HepG2 (cell line): ENCODE measurements around the gene TNFSF12. TPM values are rescaled to one million over a fixed set of nuclear protein-coding genes. Genes with fewer than 3 reads are reported as not detected.

Source experiments
- ATF1 ChIP-seq: IDR thresholded peaks from 2 replicates; pipeline ENCODE4 v1.6.1; 2016; ENCODE audit warnings: mild to moderate bottlenecking, control low read depth
- CAMTA2 ChIP-seq: sonication (generic); formaldehyde crosslinking; IDR thresholded peaks from 2 replicates; pipeline ENCODE4 v1.4.0; 2020; ENCODE audit warnings: mild to moderate bottlenecking, missing genetic modification reagents, borderline replicate concordance
- EEA1 ChIP-seq: sonication (generic); formaldehyde crosslinking; IDR thresholded peaks from 2 replicates; pipeline ENCODE4 v1.5.1; 2020; ENCODE audit warnings: mild to moderate bottlenecking, missing genetic modification reagents, borderline replicate concordance
- HBP1 ChIP-seq: IDR thresholded peaks from 2 replicates; pipeline ENCODE4 v1.6.1; 2016; ENCODE audit warnings: low read depth, control low read depth
- KLF15 ChIP-seq: sonication (generic); formaldehyde crosslinking; IDR thresholded peaks from 2 replicates; pipeline ENCODE4 v1.8.1; 2023; ENCODE audit warnings: borderline replicate concordance, mild to moderate bottlenecking, inconsistent platforms, missing genetic modification reagents, mixed read lengths
- PHF20 ChIP-seq: sonication (generic); formaldehyde crosslinking; IDR thresholded peaks from 2 replicates; pipeline ENCODE4 v1.5.0; 2020; ENCODE audit warnings: mild to moderate bottlenecking, missing genetic modification reagents
- PITX1 ChIP-seq: sonication (generic); formaldehyde crosslinking; IDR thresholded peaks from 2 replicates; pipeline ENCODE4 v1.5.1; 2020; ENCODE audit warnings: mild to moderate bottlenecking, missing genetic modification reagents
- THYN1 ChIP-seq: sonication (generic); formaldehyde crosslinking; IDR thresholded peaks from 2 replicates; pipeline ENCODE4 v1.8.1; 2023; ENCODE audit warnings: low read depth, mild to moderate bottlenecking, moderate library complexity, missing genetic modification reagents, borderline replicate concordance
- ZNF709 ChIP-seq: sonication (generic); formaldehyde crosslinking; IDR thresholded peaks from 2 replicates; pipeline ENCODE4 v1.5.0; 2020; ENCODE audit warnings: mild to moderate bottlenecking, missing genetic modification reagents
- polyA plus RNA-seq, 8 experiments: library from polyadenylated mRNA; depleted of rRNA in 3 of 8; stranded (reverse) in 7 of 8; unstranded in 1 of 8; fragments of >200 nt; fragmentation: Illumina TruSeq in 4 of 8; extraction: Trizol in 4 of 8; gene quantifications; 2 replicates each; pipeline versions ENCODE4 v1.2.1 to v1.2.3, GENCODE V29; 2011 to 2016; ENCODE audit warnings: low read depth in 4 of 8, missing spikeins in 1 of 8, mixed read lengths in 1 of 8; ENCODE audit not compliant: insufficient read depth in 1 of 8
- total RNA-seq, 5 experiments: library from RNA; depleted of rRNA; stranded (reverse); fragments of >200 nt; fragmentation: Illumina TruSeq; extraction: Trizol; gene quantifications; 2 replicates each; pipeline ENCODE4 v1.2.3, GENCODE V29; 2016; ENCODE audit warnings: low read depth in 1 of 5
- TF ChIP-seq, protein P1 (sequence below): sonication (generic); formaldehyde crosslinking; IDR thresholded peaks from 2 replicates; pipeline ENCODE4 v1.5.0; 2020; ENCODE audit warnings: missing genetic modification reagents
- TF ChIP-seq, protein P2 (sequence below): sonication (generic); formaldehyde crosslinking; IDR thresholded peaks from 2 replicates; pipeline ENCODE4 v1.8.1; 2022; ENCODE audit warnings: mild to moderate bottlenecking, missing genetic modification reagents
- TF ChIP-seq, protein P3 (sequence below): sonication (generic); formaldehyde crosslinking; IDR thresholded peaks from 2 replicates; pipeline ENCODE4 v1.5.0; 2020; ENCODE audit warnings: mild to moderate bottlenecking, missing genetic modification reagents
- TF ChIP-seq, protein P4 (sequence below): fragments of 450-650 bp; IDR thresholded peaks from 2 replicates; pipeline ENCODE4 v1.6.1; 2017; ENCODE audit warnings: mild to moderate bottlenecking

TNFSF12 gene
- total and polyA plus RNA-seq, 2 of the 13 experiments (the other 11 are each of a cell fraction or from before 2014, with no cell fraction given): 0.93 to 7.2 TPM

DNA sequence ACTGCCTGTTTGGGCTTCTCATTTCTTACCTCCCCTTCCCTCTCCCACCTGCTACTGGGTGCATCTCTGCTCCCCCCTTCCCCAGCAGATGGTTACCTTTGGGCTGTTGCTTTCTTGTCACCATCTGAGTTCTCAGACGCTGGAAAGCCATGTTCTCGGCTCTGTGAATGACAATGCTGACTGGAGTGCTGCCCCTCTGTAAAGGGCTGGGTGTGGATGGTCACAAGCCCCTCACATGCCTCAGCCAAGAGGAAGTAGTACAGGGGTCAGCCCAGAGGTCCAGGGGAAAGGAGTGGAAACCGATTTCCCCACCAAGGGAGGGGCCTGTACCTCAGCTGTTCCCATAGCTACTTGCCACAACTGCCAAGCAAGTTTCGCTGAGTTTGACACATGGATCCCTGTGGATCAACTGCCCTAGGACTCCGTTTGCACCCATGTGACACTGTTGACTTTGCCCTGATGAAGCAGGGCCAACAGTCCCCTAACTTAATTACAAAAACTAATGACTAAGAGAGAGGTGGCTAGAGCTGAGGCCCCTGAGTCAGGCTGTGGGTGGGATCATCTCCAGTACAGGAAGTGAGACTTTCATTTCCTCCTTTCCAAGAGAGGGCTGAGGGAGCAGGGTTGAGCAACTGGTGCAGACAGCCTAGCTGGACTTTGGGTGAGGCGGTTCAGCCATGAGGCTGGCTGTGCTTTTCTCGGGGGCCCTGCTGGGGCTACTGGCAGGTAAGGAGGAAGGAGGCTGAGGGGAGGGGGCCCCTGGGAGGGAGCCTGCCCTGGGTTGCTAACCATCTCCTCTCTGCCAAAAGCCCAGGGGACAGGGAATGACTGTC lies 30.4 kb downstream of the TNFSF12 start, which contains the start of gene CD68 (continued):
- TF ChIP-seq KLF15 (CRISPR knock-in tag) (0 out of 2 replicates have a peak, but pooled peaks have one; percentile 45), EEA1 (CRISPR knock-in tag) (no peak), ZNF709 (CRISPR knock-in tag) (peak; percentile 88; the same call in 1 of the 2 replicates), THYN1 (no peak), HBP1 (no peak), CAMTA2 (CRISPR knock-in tag) (no peak), ATF1 (peak; percentile 55), PHF20 (CRISPR knock-in tag) (peak; percentile 63), PITX1 (CRISPR knock-in tag) (peak; percentile 69)
- TF ChIP-seq, protein P1, sequence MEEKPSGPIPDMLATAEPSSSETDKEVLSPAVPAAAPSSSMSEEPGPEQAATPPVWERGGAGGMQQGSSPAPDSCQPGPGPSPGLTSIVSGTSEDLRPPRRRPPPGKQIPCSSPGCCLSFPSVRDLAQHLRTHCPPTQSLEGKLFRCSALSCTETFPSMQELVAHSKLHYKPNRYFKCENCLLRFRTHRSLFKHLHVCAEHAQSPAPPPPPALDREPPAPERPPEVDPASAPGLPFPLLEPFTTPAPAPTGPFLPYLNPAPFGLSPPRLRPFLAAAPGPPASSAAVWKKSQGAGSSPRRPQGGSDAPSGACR (CRISPR knock-in tag): no peak
- TF ChIP-seq, protein P2, sequence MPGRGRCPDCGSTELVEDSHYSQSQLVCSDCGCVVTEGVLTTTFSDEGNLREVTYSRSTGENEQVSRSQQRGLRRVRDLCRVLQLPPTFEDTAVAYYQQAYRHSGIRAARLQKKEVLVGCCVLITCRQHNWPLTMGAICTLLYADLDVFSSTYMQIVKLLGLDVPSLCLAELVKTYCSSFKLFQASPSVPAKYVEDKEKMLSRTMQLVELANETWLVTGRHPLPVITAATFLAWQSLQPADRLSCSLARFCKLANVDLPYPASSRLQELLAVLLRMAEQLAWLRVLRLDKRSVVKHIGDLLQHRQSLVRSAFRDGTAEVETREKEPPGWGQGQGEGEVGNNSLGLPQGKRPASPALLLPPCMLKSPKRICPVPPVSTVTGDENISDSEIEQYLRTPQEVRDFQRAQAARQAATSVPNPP (CRISPR knock-in tag): peak; percentile 47; the same call in 1 of the 2 replicates
- TF ChIP-seq, protein P3, sequence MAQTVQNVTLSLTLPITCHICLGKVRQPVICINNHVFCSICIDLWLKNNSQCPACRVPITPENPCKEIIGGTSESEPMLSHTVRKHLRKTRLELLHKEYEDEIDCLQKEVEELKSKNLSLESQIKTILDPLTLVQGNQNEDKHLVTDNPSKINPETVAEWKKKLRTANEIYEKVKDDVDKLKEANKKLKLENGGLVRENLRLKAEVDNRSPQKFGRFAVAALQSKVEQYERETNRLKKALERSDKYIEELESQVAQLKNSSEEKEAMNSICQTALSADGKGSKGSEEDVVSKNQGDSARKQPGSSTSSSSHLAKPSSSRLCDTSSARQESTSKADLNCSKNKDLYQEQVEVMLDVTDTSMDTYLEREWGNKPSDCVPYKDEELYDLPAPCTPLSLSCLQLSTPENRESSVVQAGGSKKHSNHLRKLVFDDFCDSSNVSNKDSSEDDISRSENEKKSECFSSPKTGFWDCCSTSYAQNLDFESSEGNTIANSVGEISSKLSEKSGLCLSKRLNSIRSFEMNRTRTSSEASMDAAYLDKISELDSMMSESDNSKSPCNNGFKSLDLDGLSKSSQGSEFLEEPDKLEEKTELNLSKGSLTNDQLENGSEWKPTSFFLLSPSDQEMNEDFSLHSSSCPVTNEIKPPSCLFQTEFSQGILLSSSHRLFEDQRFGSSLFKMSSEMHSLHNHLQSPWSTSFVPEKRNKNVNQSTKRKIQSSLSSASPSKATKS (CRISPR knock-in tag): no peak
- TF ChIP-seq, protein P4, sequence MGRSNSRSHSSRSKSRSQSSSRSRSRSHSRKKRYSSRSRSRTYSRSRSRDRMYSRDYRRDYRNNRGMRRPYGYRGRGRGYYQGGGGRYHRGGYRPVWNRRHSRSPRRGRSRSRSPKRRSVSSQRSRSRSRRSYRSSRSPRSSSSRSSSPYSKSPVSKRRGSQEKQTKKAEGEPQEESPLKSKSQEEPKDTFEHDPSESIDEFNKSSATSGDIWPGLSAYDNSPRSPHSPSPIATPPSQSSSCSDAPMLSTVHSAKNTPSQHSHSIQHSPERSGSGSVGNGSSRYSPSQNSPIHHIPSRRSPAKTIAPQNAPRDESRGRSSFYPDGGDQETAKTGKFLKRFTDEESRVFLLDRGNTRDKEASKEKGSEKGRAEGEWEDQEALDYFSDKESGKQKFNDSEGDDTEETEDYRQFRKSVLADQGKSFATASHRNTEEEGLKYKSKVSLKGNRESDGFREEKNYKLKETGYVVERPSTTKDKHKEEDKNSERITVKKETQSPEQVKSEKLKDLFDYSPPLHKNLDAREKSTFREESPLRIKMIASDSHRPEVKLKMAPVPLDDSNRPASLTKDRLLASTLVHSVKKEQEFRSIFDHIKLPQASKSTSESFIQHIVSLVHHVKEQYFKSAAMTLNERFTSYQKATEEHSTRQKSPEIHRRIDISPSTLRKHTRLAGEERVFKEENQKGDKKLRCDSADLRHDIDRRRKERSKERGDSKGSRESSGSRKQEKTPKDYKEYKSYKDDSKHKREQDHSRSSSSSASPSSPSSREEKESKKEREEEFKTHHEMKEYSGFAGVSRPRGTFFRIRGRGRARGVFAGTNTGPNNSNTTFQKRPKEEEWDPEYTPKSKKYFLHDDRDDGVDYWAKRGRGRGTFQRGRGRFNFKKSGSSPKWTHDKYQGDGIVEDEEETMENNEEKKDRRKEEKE: no peak
